Endothelial cell of umbilical vein (primary cell): ENCODE measurements around the gene PTCH1. TPM values are rescaled to one million over a fixed set of nuclear protein-coding genes. Genes with fewer than 3 reads are reported as not detected.

ENCODE experiments used
- BruUV-seq: library from RNA; stranded (reverse); fragments of 400-500 nt; replicated peaks from 2 replicates; lab custom pipeline; 2021; lab: Mats Ljungman, UMichigan
- CTCF ChIA-PET: fragments of 300-600, 350-600 bp; sonication (Branson Sonifier 250); formaldehyde crosslinking; loops from one replicate; lab custom pipeline; 2021; ENCODE audit warnings: antibody characterized with exemption, inconsistent platforms; lab: Charles Lee
- POLR2A ChIA-PET: fragments of 300-600, 350-600 bp; sonication (Branson Sonifier 250); formaldehyde crosslinking; loops from one replicate; lab custom pipeline; 2021; ENCODE audit warnings: antibody characterized with exemption, inconsistent platforms; lab: Charles Lee
- DNase-seq: peaks from one replicate; pipeline ENCODE4 v3.0.0-alpha.2; 2011; ENCODE audit warnings: low read depth, low spot score
- FAIRE-seq: peaks from 2 replicates; lab custom pipeline; 2011; peaks lifted over from hg19 to GRCh38; lab: Jason Lieb, UNC
- H2AFZ ChIP-seq: 2 replicates; pipeline ENCODE4 v1.6.0; 2012; ENCODE audit warnings: low read depth, low read length, control low read depth, inconsistent platforms
- H3K27ac ChIP-seq: 2 replicates; pipeline ENCODE4 v1.5.1; 2011; ENCODE audit warnings: low read depth, mild to moderate bottlenecking, control low read depth, low read length, moderate library complexity; ENCODE audit not compliant: insufficient read depth
- H3K27me3 ChIP-seq, 2 experiments: 2 replicates each; pipeline versions ENCODE4 v1.6.0 to v1.6.1; 2011; ENCODE audit warnings: low read length in 2 of 2, mixed read lengths in 1 of 2; ENCODE audit not compliant: control insufficient read depth in 2 of 2, insufficient read depth in 2 of 2
- H3K36me3 ChIP-seq, 2 experiments: 2 replicates in 1 of 2; 3 replicates in 1 of 2; pipeline ENCODE4 v1.5.1; 2011; ENCODE audit warnings: low read length in 2 of 2, mild to moderate bottlenecking in 1 of 2, moderate library complexity in 1 of 2; ENCODE audit not compliant: control insufficient read depth in 2 of 2, insufficient read depth in 2 of 2; ENCODE audit errors: extremely low read depth in 1 of 2
- H3K4me1 ChIP-seq: 3 replicates; pipeline ENCODE4 v1.5.1; 2011; ENCODE audit warnings: mild to moderate bottlenecking, low read length; ENCODE audit not compliant: control insufficient read depth, insufficient read depth; ENCODE audit errors: extremely low read depth
- H3K4me2 ChIP-seq: 2 replicates; pipeline ENCODE4 v1.6.1; 2011; ENCODE audit warnings: low read length, control low read depth, mixed read lengths; ENCODE audit not compliant: insufficient read depth
- H3K4me3 ChIP-seq, 3 experiments: fragments of 200-600 bp in 1 of 3; sonication (generic), shearing (Covaris generic) in 1 of 3; replicated peaks in 1 of 3; 2 replicates each; pipeline ENCODE4 v1.5.1; 2011 to 2016; ENCODE audit warnings: control low read depth in 3 of 3, low read length in 3 of 3, mild to moderate bottlenecking in 2 of 3, inconsistent platforms in 1 of 3, low read depth in 1 of 3, moderate library complexity in 1 of 3; ENCODE audit not compliant: insufficient read depth in 1 of 3
- H3K79me2 ChIP-seq: 2 replicates; pipeline ENCODE4 v1.6.0; 2012; ENCODE audit warnings: low read length, inconsistent platforms; ENCODE audit not compliant: control insufficient read depth, insufficient read depth
- H3K9ac ChIP-seq: replicated peaks from 2 replicates; pipeline ENCODE3; 2011; ENCODE audit warnings: low read length, control low read depth; ENCODE audit not compliant: insufficient read depth; ENCODE audit errors: extremely low read depth
- H3K9me1 ChIP-seq: replicated peaks from 3 replicates; pipeline ENCODE4 v1.6.0; 2011; ENCODE audit warnings: mild to moderate bottlenecking, low read length; ENCODE audit not compliant: control insufficient read depth, insufficient read depth; ENCODE audit errors: extremely low read depth
- H3K9me3 ChIP-seq: replicated peaks from 2 replicates; pipeline ENCODE4 v1.5.1; 2012; ENCODE audit warnings: low read length, inconsistent platforms; ENCODE audit not compliant: control insufficient read depth, insufficient read depth
- H4K20me1 ChIP-seq: replicated peaks from 2 replicates; pipeline ENCODE3; 2011; ENCODE audit warnings: mild to moderate bottlenecking, low read length; ENCODE audit not compliant: control insufficient read depth, insufficient read depth; ENCODE audit errors: extremely low read depth
- EZH2 ChIP-seq: IDR thresholded peaks from 2 replicates; pipeline ENCODE4 v1.6.1; 2012; ENCODE audit warnings: borderline replicate concordance, low read depth, mild to moderate bottlenecking, moderate library complexity, low read length, inconsistent platforms; ENCODE audit not compliant: severe bottlenecking
- FOS ChIP-seq: IDR thresholded peaks from 2 replicates; pipeline ENCODE4 v1.6.1; 2011; ENCODE audit warnings: mild to moderate bottlenecking, low read length, moderate library complexity, borderline replicate concordance; ENCODE audit not compliant: insufficient read depth
- GATA2 ChIP-seq: IDR thresholded peaks from 2 replicates; pipeline ENCODE4 v1.7.0; 2011; ENCODE audit warnings: low read depth, mild to moderate bottlenecking, moderate library complexity, mixed read lengths, low read length; ENCODE audit not compliant: insufficient read length, insufficient read depth
- JUN ChIP-seq: IDR thresholded peaks from 2 replicates; pipeline ENCODE4 v1.6.1; 2011; ENCODE audit warnings: borderline replicate concordance, low read depth; ENCODE audit not compliant: insufficient read length, insufficient read depth
- MAX ChIP-seq: IDR thresholded peaks from 2 replicates; pipeline ENCODE4 v1.6.1; 2011; ENCODE audit not compliant: insufficient read depth, insufficient read length
- MYC ChIP-seq: IDR thresholded peaks from one replicate; pipeline ENCODE4 v1.6.1; 2011; ENCODE audit warnings: mild to moderate bottlenecking, low read depth, low read length
- POLR2A ChIP-seq: IDR thresholded peaks from 2 replicates; pipeline ENCODE4 v1.6.1; 2012; ENCODE audit warnings: low read depth, mild to moderate bottlenecking, control low read depth, low read length
- POLR2AphosphoS5 ChIP-seq: IDR thresholded peaks from 2 replicates; pipeline ENCODE4 v1.6.1; 2012; ENCODE audit warnings: low read depth, mild to moderate bottlenecking, control low read depth, low read length, moderate library complexity; ENCODE audit not compliant: insufficient read depth
- dilution Hi-C: fragments of 300-500 bp; cut with MboI; formaldehyde crosslinking; loops from one replicate; pipeline ENCODE4 v1.15.0; 2019; ENCODE audit warnings: low sequenced_read_pairs; ENCODE audit not compliant: extremely low pct_ligation_motif_present
- intact Hi-C: fragments of 100-400 bp; cut with micrococcal nuclease; formaldehyde crosslinking; loops from one replicate; pipeline ENCODE4 v1.10.0; 2022
- polyA plus RNA-seq, 4 experiments: library from polyadenylated mRNA; depleted of rRNA in 3 of 4; stranded (reverse) in 3 of 4; unstranded in 1 of 4; fragments of >200 nt; gene quantifications; 2 replicates each; pipeline versions ENCODE4 v1.2.1 to v1.2.3, GENCODE V29; 2011 to 2012; ENCODE audit warnings: missing spikeins in 1 of 4
- total RNA-seq: library from RNA; stranded (reverse); gene quantifications from 2 replicates; pipeline ENCODE4 v1.2.3, GENCODE V29; 2021
- TF ChIP-seq, protein P1 (sequence below), 2 donors: IDR thresholded peaks; 1 replicate in 1 of 2; 2 replicates in 1 of 2; pipeline ENCODE4 v1.5.1; 2011; ENCODE audit warnings: low read length in 2 of 2, mild to moderate bottlenecking in 2 of 2, moderate library complexity in 2 of 2, control low read depth in 1 of 2, inconsistent platforms in 1 of 2, low read depth in 1 of 2; ENCODE audit not compliant: insufficient read depth in 1 of 2; ENCODE audit errors: extremely low read depth in 1 of 2

PTCH1 gene
- total and polyA plus RNA-seq, 2 donors (not counting 3 experiments of a cell fraction or from before 2014, with no cell fraction given), result 3.9 to 12.1 TPM

GRCh38 chr9:95486318-95486717 lies 30.5 kb downstream of the PTCH1 start:
- no peak overlapping the region for H3K4me2 ChIP-seq
- intact Hi-C loops, result no loop called here
- POLR2A ChIA-PET, result no interaction called here
- H3K27me3 ChIP-seq, result no peaks in the 10 kb centered on the region
- dilution Hi-C loops, result no loop called here
- no peaks in the 10 kb centered on the region for H3K4me1 ChIP-seq
- DNase-seq (no peak), FAIRE-seq (no peak)
- H3K4me3 ChIP-seq, result no peak overlapping the region
- CTCF ChIA-PET, result no interaction called here
- no peak overlapping the region for H3K27ac ChIP-seq
- no TSS peak for BruUV-seq
- H2AFZ ChIP-seq, result no peak overlapping the region
- no peaks in the 10 kb centered on the region for H4K20me1 ChIP-seq
- no peaks in the 10 kb centered on the region for H3K79me2 ChIP-seq
- no peaks in the 10 kb centered on the region for H3K9me3 ChIP-seq
- no peak overlapping the region for H3K9ac ChIP-seq
- TF ChIP-seq MAX, result no peak
- TF ChIP-seq MYC, result no peak
- TF ChIP-seq, protein P1, sequence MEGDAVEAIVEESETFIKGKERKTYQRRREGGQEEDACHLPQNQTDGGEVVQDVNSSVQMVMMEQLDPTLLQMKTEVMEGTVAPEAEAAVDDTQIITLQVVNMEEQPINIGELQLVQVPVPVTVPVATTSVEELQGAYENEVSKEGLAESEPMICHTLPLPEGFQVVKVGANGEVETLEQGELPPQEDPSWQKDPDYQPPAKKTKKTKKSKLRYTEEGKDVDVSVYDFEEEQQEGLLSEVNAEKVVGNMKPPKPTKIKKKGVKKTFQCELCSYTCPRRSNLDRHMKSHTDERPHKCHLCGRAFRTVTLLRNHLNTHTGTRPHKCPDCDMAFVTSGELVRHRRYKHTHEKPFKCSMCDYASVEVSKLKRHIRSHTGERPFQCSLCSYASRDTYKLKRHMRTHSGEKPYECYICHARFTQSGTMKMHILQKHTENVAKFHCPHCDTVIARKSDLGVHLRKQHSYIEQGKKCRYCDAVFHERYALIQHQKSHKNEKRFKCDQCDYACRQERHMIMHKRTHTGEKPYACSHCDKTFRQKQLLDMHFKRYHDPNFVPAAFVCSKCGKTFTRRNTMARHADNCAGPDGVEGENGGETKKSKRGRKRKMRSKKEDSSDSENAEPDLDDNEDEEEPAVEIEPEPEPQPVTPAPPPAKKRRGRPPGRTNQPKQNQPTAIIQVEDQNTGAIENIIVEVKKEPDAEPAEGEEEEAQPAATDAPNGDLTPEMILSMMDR (IDR thresholded peaks at IDR 0.05; ENCODE audit: extremely low read depth in 1 of 2, insufficient read depth in 1 of 2, low read depth in 1 of 2, low read length in 2 of 2), result no peak
- TF ChIP-seq EZH2, result no peak
- TF ChIP-seq POLR2A, result no peak
- TF ChIP-seq POLR2AphosphoS5, result no peak
- TF ChIP-seq FOS, result no peak
- TF ChIP-seq GATA2, result no peak
- no peak for TF ChIP-seq JUN
- no peaks in the 10 kb centered on the region for H3K36me3 ChIP-seq
- H3K9me1 ChIP-seq, result no peaks in the 10 kb centered on the region
